Calu3 (cell line): ENCODE results near the gene LHFPL6. TPM values are rescaled to one million over a fixed set of nuclear protein-coding genes. Genes with fewer than 3 reads are reported as not detected.

ENCODE experiments used
- BruUV-seq: library from RNA; stranded (reverse); fragments of 400-500 nt; replicated peaks from 2 replicates; lab custom pipeline; 2021; lab: Mats Ljungman, UMichigan
- CTCF ChIA-PET: fragments of 300-600 bp; sonication (Branson Sonifier 250); formaldehyde crosslinking; loops from one replicate; lab custom pipeline; 2022; ENCODE audit warnings: antibody characterized with exemption; lab: Charles Lee
- DNase-seq: peaks from one replicate; pipeline ENCODE4 v3.0.0; 2022
- H3K27ac Mint-ChIP-seq: one replicate; pipeline ENCODE4 v1.8.0; 2022; ENCODE audit warnings: mixed read lengths; ENCODE audit not compliant: unreplicated experiment
- H3K27me3 Mint-ChIP-seq: one replicate; pipeline ENCODE4 v1.8.0; 2022; ENCODE audit warnings: mixed read lengths; ENCODE audit not compliant: unreplicated experiment
- H3K36me3 Mint-ChIP-seq: one replicate; pipeline ENCODE4 v1.8.0; 2022; ENCODE audit warnings: mild to moderate bottlenecking, moderate library complexity, mixed read lengths; ENCODE audit not compliant: insufficient read depth, unreplicated experiment
- H3K4me1 Mint-ChIP-seq: one replicate; pipeline ENCODE4 v1.8.0; 2022; ENCODE audit warnings: mild to moderate bottlenecking, low read depth, mixed read lengths; ENCODE audit not compliant: unreplicated experiment
- H3K4me3 Mint-ChIP-seq: one replicate; pipeline ENCODE4 v1.8.0; 2022; ENCODE audit warnings: mild to moderate bottlenecking, low read depth, moderate library complexity, mixed read lengths; ENCODE audit not compliant: unreplicated experiment
- H3K9me3 Mint-ChIP-seq: one replicate; pipeline ENCODE4 v1.8.0; 2022; ENCODE audit warnings: low read depth, mixed read lengths; ENCODE audit not compliant: unreplicated experiment
- CTCF ChIP-seq: fragments of 200-600 bp; IDR thresholded peaks from one replicate; pipeline ENCODE4 v1.8.0; 2022; ENCODE audit warnings: antibody characterized with exemption; ENCODE audit not compliant: unreplicated experiment
- intact Hi-C: fragments of 100-400 bp; cut with micrococcal nuclease; formaldehyde crosslinking; loops from one replicate; pipeline ENCODE4 v1.10.0; 2022; ENCODE audit not compliant: unreplicated experiment
- total RNA-seq: library from RNA; stranded (reverse); gene quantifications from 2 replicates; pipeline ENCODE4 v1.2.3, GENCODE V29; 2022

Gene LHFPL6
- total RNA-seq, 1 experiment from 2014 or later, result not detected

DNA sequence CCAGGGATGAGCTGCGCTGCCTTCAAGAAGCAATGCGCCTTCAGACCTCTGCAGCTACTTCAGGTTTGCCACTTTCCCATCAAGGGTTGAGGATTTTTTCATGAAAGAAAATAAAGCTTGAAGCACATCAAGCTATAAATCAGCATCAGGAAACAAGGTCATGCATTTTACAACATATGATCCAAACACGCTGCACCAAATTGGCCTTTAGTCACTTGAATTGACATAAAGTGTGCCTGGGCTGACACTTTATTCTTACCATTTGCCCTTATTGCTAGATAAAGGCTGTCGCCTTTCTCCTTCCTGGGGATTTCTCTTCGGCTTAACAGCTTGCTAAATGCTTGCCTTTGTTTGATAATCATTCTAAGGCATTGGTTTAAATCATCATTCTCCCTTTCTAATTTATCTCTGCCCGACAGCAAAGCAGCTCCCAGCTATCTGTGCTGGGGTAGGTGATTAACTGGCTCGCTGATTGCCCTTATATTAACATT lies 87.7 kb downstream of the LHFPL6 start:
- no peaks in the 10 kb centered on the region for H3K4me1 Mint-ChIP-seq
- CTCF ChIA-PET, result no interaction called here
- peaks cover 37% of the 10 kb centered on the region for H3K27me3 Mint-ChIP-seq

GRCh38 chr13:39512687-39513086 lies 90.3 kb downstream of the LHFPL6 start:
- Mint-ChIP-seq H3K36me3 (no peaks in the 10 kb centered on the region), H3K4me3 (no peak overlapping the region), H3K27me3 (peaks cover 29% of the 10 kb centered on the region), H3K27ac (no peak overlapping the region), H3K4me1 (no peaks in the 10 kb centered on the region), H3K9me3 (no peaks in the 10 kb centered on the region)
- no peak for TF ChIP-seq CTCF
- BruUV-seq, result no TSS peak
- CTCF ChIA-PET, result no interaction called here
- no peak for DNase-seq
- intact Hi-C loops, result no loop called here

More for the DNA sequence above, 87.7 kb downstream of the LHFPL6 start:
- Mint-ChIP-seq H3K27ac (no peak overlapping the region), H3K9me3 (no peaks in the 10 kb centered on the region), H3K36me3 (no peaks in the 10 kb centered on the region), H3K4me3 (no peak overlapping the region)
- intact Hi-C loops, result no loop called here
- no peak for TF ChIP-seq CTCF
- no peak for DNase-seq
- no TSS peak for BruUV-seq

DNA sequence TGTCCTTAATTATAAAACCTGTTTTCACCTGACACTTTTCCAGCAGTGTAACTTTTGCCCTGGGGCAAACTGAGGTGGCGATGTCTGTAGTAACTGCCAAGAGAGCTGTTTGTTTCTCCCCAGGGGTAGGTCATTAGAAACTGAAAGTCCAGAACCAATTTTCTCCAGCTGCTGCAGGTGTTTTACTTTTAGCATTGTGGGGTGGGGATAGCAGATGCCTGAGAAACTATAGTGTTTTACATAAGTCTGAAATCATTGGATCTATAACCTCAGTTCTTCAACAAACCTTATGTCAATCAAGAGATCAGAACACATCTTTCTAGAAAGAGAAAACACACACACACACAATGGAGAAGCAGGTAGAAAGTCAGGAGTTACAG lies 92.7 kb downstream of the LHFPL6 start:
- no TSS peak for BruUV-seq
- H3K27me3 Mint-ChIP-seq, result peaks cover 19% of the 10 kb centered on the region
- CTCF ChIA-PET, result no interaction called here
- H3K27ac Mint-ChIP-seq, result no peak overlapping the region
- DNase-seq, result no peak
- no peak overlapping the region for H3K4me3 Mint-ChIP-seq
- intact Hi-C loops, result no loop called here
- no peaks in the 10 kb centered on the region for H3K36me3 Mint-ChIP-seq
- H3K4me1 Mint-ChIP-seq, result no peaks in the 10 kb centered on the region
- no peak for TF ChIP-seq CTCF
- no peaks in the 10 kb centered on the region for H3K9me3 Mint-ChIP-seq

DNA sequence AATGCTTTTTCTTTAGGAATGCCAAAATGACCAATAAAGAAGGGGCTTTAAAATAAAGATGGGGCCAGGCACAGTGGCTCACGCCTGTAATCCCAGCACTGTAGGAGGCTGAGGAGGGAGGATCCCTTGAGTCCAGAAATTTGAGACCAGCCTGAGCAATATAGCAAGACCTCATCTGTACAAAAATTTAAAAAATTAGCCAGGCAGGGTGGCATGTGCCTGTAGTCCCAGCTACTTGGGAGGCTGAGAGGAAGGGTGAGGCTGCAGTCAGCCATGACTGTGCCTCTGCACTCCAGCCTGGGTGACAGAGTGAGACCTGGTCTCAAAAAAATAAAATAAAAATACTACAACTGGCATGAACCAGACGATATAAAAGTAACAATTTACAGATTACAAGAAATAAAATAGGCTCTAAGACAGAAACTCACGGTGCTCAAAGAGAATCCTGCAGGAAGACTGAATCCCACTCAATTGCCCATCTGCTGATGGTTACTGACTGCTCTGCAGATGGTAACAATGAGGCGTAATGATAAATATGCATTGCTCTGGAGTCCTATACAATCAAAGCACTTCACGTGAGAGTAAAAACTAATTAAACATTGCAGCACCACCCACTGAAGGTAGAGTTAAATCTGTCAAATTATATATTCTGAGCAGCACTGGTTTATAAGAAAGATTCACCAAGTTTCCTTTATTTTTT lies 93.2 kb downstream of the LHFPL6 start:
- DNase-seq, result no peak
- Mint-ChIP-seq H3K27ac (no peak overlapping the region), H3K36me3 (no peaks in the 10 kb centered on the region), H3K27me3 (peaks cover 20% of the 10 kb centered on the region), H3K9me3 (no peaks in the 10 kb centered on the region), H3K4me1 (no peaks in the 10 kb centered on the region), H3K4me3 (no peak overlapping the region)
- no peak for TF ChIP-seq CTCF
- BruUV-seq, result no TSS peak
- CTCF ChIA-PET, result no interaction called here
- intact Hi-C loops, result no loop called here
